ENCODE data around the gene STRA8.

STRA8 gene

DNA sequence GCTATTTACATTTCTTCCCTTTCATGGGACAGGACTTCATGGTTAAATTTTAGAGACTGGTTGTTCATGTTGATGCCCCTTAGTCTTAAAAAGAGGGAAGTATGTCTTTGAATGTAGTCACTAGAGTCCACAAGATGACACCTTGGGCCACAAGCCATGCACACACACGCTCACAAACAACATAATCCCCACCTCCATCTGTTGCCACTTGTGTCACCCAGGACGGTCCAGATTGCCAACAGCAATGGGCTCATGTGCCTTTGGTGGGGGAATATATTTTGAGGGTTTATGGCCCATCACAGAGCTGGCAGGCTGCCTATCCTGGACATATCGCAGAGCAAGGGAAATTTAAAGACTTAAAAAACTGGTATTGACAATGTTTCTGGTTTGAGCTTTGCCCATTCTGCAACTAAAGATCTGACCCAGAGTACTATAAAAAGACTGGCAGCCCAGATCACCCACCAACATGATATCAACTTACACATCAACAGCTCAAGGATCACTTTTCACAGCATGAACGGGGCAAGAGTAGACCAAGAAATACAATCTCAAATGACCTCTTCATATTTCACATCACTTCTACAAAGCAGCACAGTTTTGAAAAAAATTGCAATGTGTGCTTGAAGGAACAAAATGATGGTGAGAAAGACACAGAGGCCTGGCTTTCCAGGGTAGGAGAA lies 50.5 kb downstream of the STRA8 start:
- Histone ChIP-seq H3K27ac (no peak overlapping the region), H3K4me3 (no peak overlapping the region), H3K9me3 (ENCODE audit: low read depth, low read length) (no peaks in the 10 kb centered on the region), H3K9ac (ENCODE audit: insufficient read length) (no peak overlapping the region), H3K36me3 (ENCODE audit: insufficient read depth, low read length) (no peaks in the 10 kb centered on the region)
- DNase-seq (ENCODE audit: low read depth, low spot score): no peak
- TF ChIP-seq EZH2 (IDR thresholded peaks at IDR 0.05): no peak
- TF ChIP-seq FOXP2 (optimal IDR thresholded peaks at IDR 0.05; ENCODE audit: control extremely low read depth, extremely low read length, insufficient read depth): no peak
- no peak for TF ChIP-seq POLR2AphosphoS5 (IDR thresholded peaks at IDR 0.05; ENCODE audit: borderline replicate concordance, low read depth, low read length)

DNA sequence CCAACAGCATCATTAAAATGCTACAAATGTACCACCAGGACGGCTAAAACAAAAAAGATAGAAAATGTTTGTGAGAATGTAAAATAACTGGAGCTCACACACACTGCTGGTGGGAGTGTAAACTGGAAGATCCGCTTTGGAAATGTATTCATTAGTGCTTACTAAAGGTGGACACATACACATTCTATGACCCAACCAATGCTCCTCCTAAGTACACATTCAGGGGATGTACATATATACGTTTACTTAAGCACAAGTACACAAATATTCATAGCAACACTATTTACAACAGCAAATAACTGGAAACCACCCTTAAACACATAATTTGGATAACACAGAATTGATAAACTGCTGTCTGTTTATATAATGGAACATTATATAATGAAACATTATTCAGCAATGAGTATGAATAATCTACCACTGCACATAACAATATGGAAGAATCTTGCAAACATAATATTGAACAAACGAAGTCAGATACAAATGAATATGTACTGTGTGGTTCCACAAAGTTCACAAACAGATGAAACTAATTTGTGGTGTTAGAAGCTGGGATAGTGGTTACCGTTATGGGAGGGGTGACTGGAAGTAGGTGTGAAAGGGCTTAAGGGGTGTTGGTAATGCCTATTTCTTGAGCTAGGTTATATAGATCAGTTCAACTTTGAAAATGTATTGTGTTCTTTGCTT lies 52.1 kb downstream of the STRA8 start:
- no peak overlapping the region for H3K27ac ChIP-seq
- no peaks in the 10 kb centered on the region for H3K9me3 ChIP-seq (ENCODE audit: low read depth, low read length)
- no peaks in the 10 kb centered on the region for H3K36me3 ChIP-seq (ENCODE audit: insufficient read depth, low read length)
- H3K4me3 ChIP-seq: no peak overlapping the region
- TF ChIP-seq POLR2AphosphoS5 (IDR thresholded peaks at IDR 0.05; ENCODE audit: borderline replicate concordance, low read depth, low read length): no peak
- TF ChIP-seq EZH2 (IDR thresholded peaks at IDR 0.05): no peak
- no peak for TF ChIP-seq FOXP2 (optimal IDR thresholded peaks at IDR 0.05; ENCODE audit: control extremely low read depth, extremely low read length, insufficient read depth)
- no peak overlapping the region for H3K9ac ChIP-seq (ENCODE audit: insufficient read length)
- no peak for DNase-seq (ENCODE audit: low read depth, low spot score)

DNA sequence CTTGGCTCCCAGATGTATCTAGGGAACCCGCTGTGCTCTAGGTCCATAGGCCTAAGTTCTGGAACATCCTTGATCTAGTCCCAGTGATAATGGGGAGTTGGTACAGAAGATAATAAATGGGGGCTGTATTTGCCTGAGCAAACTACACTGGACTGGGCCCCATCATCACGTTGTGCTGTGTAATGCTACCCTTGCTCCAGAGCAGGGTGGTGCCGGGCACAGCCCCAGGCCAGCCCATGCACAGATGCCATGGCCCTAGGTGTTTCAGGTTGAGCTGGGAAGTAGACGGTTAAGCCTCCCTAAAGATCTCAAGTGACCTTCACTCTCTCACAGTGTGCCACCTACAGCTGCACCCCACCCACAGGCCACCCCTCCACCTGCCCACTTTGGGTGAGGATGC lies 53.2 kb downstream of the STRA8 start:
- Histone ChIP-seq H3K9ac (ENCODE audit: insufficient read length) (no peak overlapping the region), H3K27ac (no peak overlapping the region)
- TF ChIP-seq EZH2 (IDR thresholded peaks at IDR 0.05) (no peak), POLR2AphosphoS5 (IDR thresholded peaks at IDR 0.05; ENCODE audit: borderline replicate concordance, low read depth, low read length) (no peak), FOXP2 (optimal IDR thresholded peaks at IDR 0.05; ENCODE audit: control extremely low read depth, extremely low read length, insufficient read depth) (no peak)

DNA sequence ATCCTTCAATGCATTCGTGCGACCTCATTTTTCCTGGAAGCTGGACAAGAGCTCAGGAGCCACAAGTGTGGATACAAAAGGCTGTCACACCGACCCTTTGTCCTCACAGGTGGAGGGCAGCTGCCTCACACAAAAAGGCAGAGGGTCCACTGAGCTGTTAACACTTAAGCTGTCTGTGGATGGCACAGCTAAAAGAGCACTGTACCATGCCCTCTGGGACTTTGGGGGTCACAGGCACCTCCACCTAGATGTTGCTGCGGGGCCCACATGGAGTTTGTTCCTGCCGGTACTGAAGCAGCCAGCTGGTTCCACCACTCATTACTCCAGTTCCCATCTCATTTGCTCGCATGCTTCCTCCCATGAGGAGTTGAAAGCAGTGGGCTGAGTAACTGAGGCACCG lies 57.0 kb downstream of the STRA8 start:
- Histone ChIP-seq H3K4me3 (no peak overlapping the region), H3K9me3 (ENCODE audit: low read depth, low read length) (no peaks in the 10 kb centered on the region), H3K36me3 (ENCODE audit: insufficient read depth, low read length) (no peaks in the 10 kb centered on the region), H3K27ac (no peak overlapping the region), H3K9ac (ENCODE audit: insufficient read length) (no peak overlapping the region)
- TF ChIP-seq FOXP2 (optimal IDR thresholded peaks at IDR 0.05; ENCODE audit: control extremely low read depth, extremely low read length, insufficient read depth) (no peak), EZH2 (IDR thresholded peaks at IDR 0.05) (no peak), POLR2AphosphoS5 (IDR thresholded peaks at IDR 0.05; ENCODE audit: borderline replicate concordance, low read depth, low read length) (no peak)
- DNase-seq (ENCODE audit: low read depth, low spot score): no peak

More for the DNA sequence above, 53.2 kb downstream of the STRA8 start:
- no peak for DNase-seq (ENCODE audit: low read depth, low spot score)
- Histone ChIP-seq H3K9me3 (ENCODE audit: low read depth, low read length) (no peaks in the 10 kb centered on the region), H3K4me3 (no peak overlapping the region), H3K36me3 (ENCODE audit: insufficient read depth, low read length) (no peaks in the 10 kb centered on the region)

DNA sequence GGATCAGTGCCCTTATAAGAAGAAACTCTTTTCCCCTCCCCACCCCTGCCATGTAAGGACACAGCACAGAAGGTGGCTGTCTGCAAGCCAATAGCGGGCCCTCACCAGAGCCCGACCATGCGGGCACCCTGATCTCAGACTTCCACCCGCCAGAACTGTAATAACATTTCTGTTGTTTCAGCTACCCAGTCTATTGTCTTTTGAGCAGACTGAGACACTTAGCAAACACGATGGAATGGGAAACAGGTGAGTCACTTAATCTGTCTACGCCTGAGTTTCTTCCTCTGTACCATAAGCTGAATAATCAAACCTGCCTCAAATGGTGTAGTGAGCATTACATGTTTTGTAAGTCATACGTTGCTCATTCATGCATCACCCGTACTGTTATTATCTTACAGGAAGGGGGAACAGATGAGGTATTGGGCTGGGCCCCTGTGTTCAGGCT lies 58.2 kb downstream of the STRA8 start:
- no peaks in the 10 kb centered on the region for H3K9me3 ChIP-seq (ENCODE audit: low read depth, low read length)
- no peaks in the 10 kb centered on the region for H3K36me3 ChIP-seq (ENCODE audit: insufficient read depth, low read length)
- TF ChIP-seq FOXP2 (optimal IDR thresholded peaks at IDR 0.05; ENCODE audit: control extremely low read depth, extremely low read length, insufficient read depth) (no peak), POLR2AphosphoS5 (IDR thresholded peaks at IDR 0.05; ENCODE audit: borderline replicate concordance, low read depth, low read length) (no peak)
- no peak overlapping the region for H3K9ac ChIP-seq (ENCODE audit: insufficient read length)
- DNase-seq (ENCODE audit: low read depth, low spot score): no peak
- no peak overlapping the region for H3K4me3 ChIP-seq
- H3K27ac ChIP-seq: no peak overlapping the region

DNA sequence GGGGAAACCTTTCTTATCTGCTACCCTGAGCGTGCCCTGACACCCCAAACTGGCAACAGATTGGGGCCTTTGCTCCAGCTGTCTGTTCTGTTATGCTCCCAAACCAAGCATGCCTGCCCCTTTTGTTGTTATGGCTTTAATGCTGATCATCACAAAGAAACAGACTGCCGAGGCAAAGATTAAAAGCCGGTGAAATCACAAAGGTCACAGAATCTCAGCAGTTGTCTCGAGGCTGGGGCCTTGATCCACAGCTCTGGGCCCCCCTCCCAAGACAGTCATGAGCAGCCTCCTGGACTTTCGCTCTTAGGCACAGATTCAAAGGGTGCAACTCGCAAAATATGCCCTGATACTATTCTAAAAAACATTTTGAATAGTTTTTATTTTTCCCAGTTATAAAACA lies 65.6 kb downstream of the STRA8 start:
- TF ChIP-seq EZH2 (IDR thresholded peaks at IDR 0.05) (no peak), FOXP2 (optimal IDR thresholded peaks at IDR 0.05; ENCODE audit: control extremely low read depth, extremely low read length, insufficient read depth) (no peak), POLR2AphosphoS5 (IDR thresholded peaks at IDR 0.05; ENCODE audit: borderline replicate concordance, low read depth, low read length) (no peak)
- Histone ChIP-seq H3K36me3 (ENCODE audit: insufficient read depth, low read length) (no peaks in the 10 kb centered on the region), H3K27ac (no peak overlapping the region), H3K4me3 (no peak overlapping the region), H3K9me3 (ENCODE audit: low read depth, low read length) (no peaks in the 10 kb centered on the region; the same call in 1 of the 2 replicates), H3K9ac (ENCODE audit: insufficient read length) (no peak overlapping the region)
- DNase-seq (ENCODE audit: low read depth, low spot score): no peak

DNA sequence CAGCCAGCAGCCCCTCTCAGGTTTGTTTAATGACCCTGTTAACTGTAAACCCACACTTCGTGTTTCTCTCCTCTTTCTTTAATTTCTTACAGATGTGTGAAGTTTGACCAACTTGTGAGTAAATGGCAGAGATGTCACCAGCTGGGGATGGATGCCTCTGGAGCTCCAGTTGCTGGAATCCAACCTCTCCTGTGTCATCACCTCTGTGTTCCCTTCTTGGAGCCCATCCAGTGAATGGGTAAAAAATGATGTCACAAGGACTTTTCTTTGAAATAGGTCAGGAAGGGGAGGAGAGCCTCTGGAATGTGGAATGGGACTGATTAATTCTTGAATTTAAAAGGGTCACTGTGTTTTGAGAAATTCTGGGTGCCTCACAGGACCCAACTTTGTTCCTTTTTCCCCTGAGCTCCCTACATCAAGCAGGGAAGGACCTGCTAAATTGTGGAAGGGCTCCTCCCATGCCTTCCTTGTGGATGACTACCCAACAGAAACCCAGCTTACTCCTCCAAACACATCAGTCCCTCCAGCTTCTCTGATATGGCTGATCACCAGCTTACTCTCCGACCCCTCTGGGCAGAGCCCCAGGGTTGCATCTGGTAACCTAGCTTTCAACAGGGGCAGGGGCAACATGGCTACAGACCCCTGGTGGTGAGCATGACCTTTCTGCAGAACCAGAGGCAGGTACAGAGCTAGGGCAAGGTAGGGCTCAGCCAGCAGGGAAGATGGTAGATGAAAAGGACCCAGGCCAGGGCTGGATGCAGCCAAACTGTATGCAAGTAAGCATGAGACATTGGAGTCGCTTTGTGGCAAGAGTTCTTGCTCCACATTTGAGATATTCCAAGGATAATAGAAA lies 67.5 kb downstream of the STRA8 start:
- TF ChIP-seq POLR2AphosphoS5 (IDR thresholded peaks at IDR 0.05; ENCODE audit: borderline replicate concordance, low read depth, low read length): no peak
- no peak for TF ChIP-seq EZH2 (IDR thresholded peaks at IDR 0.05)
- no peak for TF ChIP-seq FOXP2 (optimal IDR thresholded peaks at IDR 0.05; ENCODE audit: control extremely low read depth, extremely low read length, insufficient read depth)
- no peak for DNase-seq (ENCODE audit: low read depth, low spot score)
- no peaks in the 10 kb centered on the region; the same call in 1 of the 2 replicates for H3K9me3 ChIP-seq (ENCODE audit: low read depth, low read length)
- H3K27ac ChIP-seq: no peak overlapping the region
- no peak overlapping the region for H3K9ac ChIP-seq (ENCODE audit: insufficient read length)
- H3K4me3 ChIP-seq: no peak overlapping the region
- no peaks in the 10 kb centered on the region for H3K36me3 ChIP-seq (ENCODE audit: insufficient read depth, low read length)

Data from SK-N-MC (cell line).